ENCODE results near the gene MCAT. TPM values are rescaled to one million over a fixed set of nuclear protein-coding genes. Genes with fewer than 3 reads are reported as not detected.

Gene MCAT
- total and polyA plus RNA-seq, 4 donors: 6.5 to 12.8 (median 9.9) TPM

GRCh38 chr22:43101306-43101705 lies 41.9 kb downstream of the MCAT start:
- intact Hi-C loops (cut with DNase I): no loop called here
- Histone ChIP-seq H3K4me3 (ENCODE audit: low read length in 2 of 2) (no peak overlapping the region), H3K9me3 (ENCODE audit: control insufficient read depth, low read length) (peaks cover 2% of the 10 kb centered on the region), H3K27ac (ENCODE audit: low read depth in 1 of 2, low read length in 2 of 2) (no peak overlapping the region), H3K4me1 (ENCODE audit: control insufficient read depth in 1 of 2, insufficient read depth in 2 of 2, low read length in 2 of 2) (no peaks in the 10 kb centered on the region), H3K27me3 (ENCODE audit: control insufficient read depth in 1 of 2, insufficient read depth in 2 of 2, low read length in 1 of 2) (no peaks in the 10 kb centered on the region), H3K36me3 (ENCODE audit: control insufficient read depth in 1 of 2, insufficient read depth in 2 of 2, low read length in 1 of 2) (no peaks in the 10 kb centered on the region)
- DNase-seq (no peak), ATAC-seq (ENCODE audit: low FRiP score) (no peak)
- 80 to 81% methylated on average over 7 of the region's 7 CpGs for WGBS, 2 donors

GRCh38 chr22:43100225-43100624 lies 43.0 kb downstream of the MCAT start:
- 73% methylated on average over 5 of the region's 5 CpGs for WGBS, 2 donors
- H3K4me3 ChIP-seq (ENCODE audit: low read length in 2 of 2): no peak overlapping the region
- DNase-seq: no peak
- H3K27me3 ChIP-seq (ENCODE audit: control insufficient read depth in 1 of 2, insufficient read depth in 2 of 2, low read length in 1 of 2): no peaks in the 10 kb centered on the region
- ATAC-seq (ENCODE audit: low FRiP score): no peak
- intact Hi-C loops (cut with DNase I): no loop called here
- no peaks in the 10 kb centered on the region for H3K4me1 ChIP-seq (ENCODE audit: control insufficient read depth in 1 of 2, insufficient read depth in 2 of 2, low read length in 2 of 2)
- H3K36me3 ChIP-seq (ENCODE audit: control insufficient read depth in 1 of 2, insufficient read depth in 2 of 2, low read length in 1 of 2): no peaks in the 10 kb centered on the region
- no peak overlapping the region for H3K27ac ChIP-seq (ENCODE audit: low read depth in 1 of 2, low read length in 2 of 2)
- peaks cover 2% of the 10 kb centered on the region for H3K9me3 ChIP-seq (ENCODE audit: control insufficient read depth, low read length)

- peaks cover 2% of the 10 kb centered on the region for H3K9me3 ChIP-seq (ENCODE audit: control insufficient read depth, low read length)
- no peak overlapping the region for H3K27ac ChIP-seq (ENCODE audit: low read depth in 1 of 2, low read length in 2 of 2)
- DNase-seq (no peak), ATAC-seq (ENCODE audit: low FRiP score) (no peak)
- no peaks in the 10 kb centered on the region for H3K27me3 ChIP-seq (ENCODE audit: control insufficient read depth in 1 of 2, insufficient read depth in 2 of 2, low read length in 1 of 2)
- intact Hi-C loops (cut with DNase I): no loop called here
- no peaks in the 10 kb centered on the region for H3K36me3 ChIP-seq (ENCODE audit: control insufficient read depth in 1 of 2, insufficient read depth in 2 of 2, low read length in 1 of 2)
- no peaks in the 10 kb centered on the region for H3K4me1 ChIP-seq (ENCODE audit: control insufficient read depth in 1 of 2, insufficient read depth in 2 of 2, low read length in 2 of 2)
- H3K4me3 ChIP-seq (ENCODE audit: low read length in 2 of 2): no peak overlapping the region
- 66 to 72% methylated on average over 4 of the region's 4 CpGs for WGBS, 2 donors
These were observed 44.1 kb downstream of the MCAT start for GRCh38 chr22:43099095-43099494.

- DNase-seq (no peak), ATAC-seq (ENCODE audit: low FRiP score) (no peak)
- Histone ChIP-seq H3K4me3 (ENCODE audit: low read length in 2 of 2) (no peak overlapping the region), H3K27ac (ENCODE audit: low read depth in 1 of 2, low read length in 2 of 2) (no peak overlapping the region), H3K4me1 (ENCODE audit: control insufficient read depth in 1 of 2, insufficient read depth in 2 of 2, low read length in 2 of 2) (no peaks in the 10 kb centered on the region), H3K27me3 (ENCODE audit: control insufficient read depth in 1 of 2, insufficient read depth in 2 of 2, low read length in 1 of 2) (no peaks in the 10 kb centered on the region), H3K36me3 (ENCODE audit: control insufficient read depth in 1 of 2, insufficient read depth in 2 of 2, low read length in 1 of 2) (no peaks in the 10 kb centered on the region), H3K9me3 (ENCODE audit: control insufficient read depth, low read length) (peaks cover 2% of the 10 kb centered on the region)
- WGBS, 2 donors: 43 to 63% methylated on average over 4 of the region's 4 CpGs
- intact Hi-C loops (cut with DNase I): no loop called here
These were observed 44.8 kb downstream of the MCAT start for GRCh38 chr22:43098356-43098755.

- intact Hi-C loops (cut with DNase I): no loop called here
- Histone ChIP-seq H3K9me3 (ENCODE audit: control insufficient read depth, low read length) (peaks cover 2% of the 10 kb centered on the region), H3K4me3 (ENCODE audit: low read length in 2 of 2) (no peak overlapping the region), H3K27me3 (ENCODE audit: control insufficient read depth in 1 of 2, insufficient read depth in 2 of 2, low read length in 1 of 2) (no peaks in the 10 kb centered on the region), H3K4me1 (ENCODE audit: control insufficient read depth in 1 of 2, insufficient read depth in 2 of 2, low read length in 2 of 2) (no peaks in the 10 kb centered on the region), H3K36me3 (ENCODE audit: control insufficient read depth in 1 of 2, insufficient read depth in 2 of 2, low read length in 1 of 2) (no peaks in the 10 kb centered on the region), H3K27ac (ENCODE audit: low read depth in 1 of 2, low read length in 2 of 2) (no peak overlapping the region)
- no peak for ATAC-seq (ENCODE audit: low FRiP score)
- no peak for DNase-seq
- 80 to 88% methylated on average over 8 of the region's 8 CpGs for WGBS, 2 donors
These were observed 46.8 kb downstream of the MCAT start for GRCh38 chr22:43096420-43096819.

- H3K27ac ChIP-seq (ENCODE audit: low read depth in 1 of 2, low read length in 2 of 2): no peak overlapping the region
- intact Hi-C loops (cut with DNase I): no loop called here
- H3K36me3 ChIP-seq (ENCODE audit: control insufficient read depth in 1 of 2, insufficient read depth in 2 of 2, low read length in 1 of 2): no peaks in the 10 kb centered on the region
- no peak overlapping the region for H3K4me3 ChIP-seq (ENCODE audit: low read length in 2 of 2)
- H3K4me1 ChIP-seq (ENCODE audit: control insufficient read depth in 1 of 2, insufficient read depth in 2 of 2, low read length in 2 of 2): no peaks in the 10 kb centered on the region
- H3K9me3 ChIP-seq (ENCODE audit: control insufficient read depth, low read length): peaks cover 2% of the 10 kb centered on the region
- no peak for ATAC-seq (ENCODE audit: low FRiP score)
- no peaks in the 10 kb centered on the region for H3K27me3 ChIP-seq (ENCODE audit: control insufficient read depth in 1 of 2, insufficient read depth in 2 of 2, low read length in 1 of 2)
- 69 to 76% methylated on average over 4 of the region's 4 CpGs for WGBS, 2 donors
- no peak for DNase-seq
These were observed 48.6 kb downstream of the MCAT start for GRCh38 chr22:43094551-43094950.

GRCh38 chr22:43094085-43094484 lies 49.1 kb downstream of the MCAT start:
- WGBS, 2 donors: 65 to 67% methylated on average over 7 of the region's 7 CpGs
- Histone ChIP-seq H3K36me3 (ENCODE audit: control insufficient read depth in 1 of 2, insufficient read depth in 2 of 2, low read length in 1 of 2) (no peaks in the 10 kb centered on the region), H3K4me1 (ENCODE audit: control insufficient read depth in 1 of 2, insufficient read depth in 2 of 2, low read length in 2 of 2) (no peaks in the 10 kb centered on the region), H3K9me3 (ENCODE audit: control insufficient read depth, low read length) (peaks cover 2% of the 10 kb centered on the region), H3K27ac (ENCODE audit: low read depth in 1 of 2, low read length in 2 of 2) (no peak overlapping the region), H3K4me3 (ENCODE audit: low read length in 2 of 2) (no peak overlapping the region), H3K27me3 (ENCODE audit: control insufficient read depth in 1 of 2, insufficient read depth in 2 of 2, low read length in 1 of 2) (no peaks in the 10 kb centered on the region)
- intact Hi-C loops (cut with DNase I): no loop called here
- DNase-seq: no peak
- no peak for ATAC-seq (ENCODE audit: low FRiP score)

- Histone ChIP-seq H3K27me3 (ENCODE audit: control insufficient read depth in 1 of 2, insufficient read depth in 2 of 2, low read length in 1 of 2) (no peaks in the 10 kb centered on the region), H3K27ac (ENCODE audit: low read depth in 1 of 2, low read length in 2 of 2) (no peak overlapping the region), H3K4me3 (ENCODE audit: low read length in 2 of 2) (no peak overlapping the region), H3K9me3 (ENCODE audit: control insufficient read depth, low read length) (peaks cover 2% of the 10 kb centered on the region), H3K4me1 (ENCODE audit: control insufficient read depth in 1 of 2, insufficient read depth in 2 of 2, low read length in 2 of 2) (no peaks in the 10 kb centered on the region), H3K36me3 (ENCODE audit: control insufficient read depth in 1 of 2, insufficient read depth in 2 of 2, low read length in 1 of 2) (no peaks in the 10 kb centered on the region)
- 85 to 87% methylated on average over 9 of the region's 9 CpGs for WGBS, 2 donors
- ATAC-seq (ENCODE audit: low FRiP score) (no peak), DNase-seq (no peak)
- intact Hi-C loops (cut with DNase I): no loop called here
These were observed 51.1 kb downstream of the MCAT start for GRCh38 chr22:43092085-43092484.

GRCh38 chr22:43090130-43090789 lies 52.9 kb downstream of the MCAT start:
- ATAC-seq (ENCODE audit: low FRiP score) (peak; percentile 56), DNase-seq (peak in 1 of 2 donors; percentile 56)
- intact Hi-C loops (cut with DNase I): loop anchor here in 1 of 2 donors (2.0 kb wide), 1 partner anchor 53 kb away; the partner anchor contains the start of gene MCAT
- Histone ChIP-seq H3K9me3 (ENCODE audit: control insufficient read depth, low read length) (no peaks in the 10 kb centered on the region), H3K27me3 (ENCODE audit: control insufficient read depth in 1 of 2, insufficient read depth in 2 of 2, low read length in 1 of 2) (no peaks in the 10 kb centered on the region), H3K27ac (ENCODE audit: low read depth in 1 of 2, low read length in 2 of 2) (no peak overlapping the region), H3K36me3 (ENCODE audit: control insufficient read depth in 1 of 2, insufficient read depth in 2 of 2, low read length in 1 of 2) (no peaks in the 10 kb centered on the region), H3K4me3 (ENCODE audit: low read length in 2 of 2) (no peak overlapping the region), H3K4me1 (ENCODE audit: control insufficient read depth in 1 of 2, insufficient read depth in 2 of 2, low read length in 2 of 2) (no peaks in the 10 kb centered on the region)
- 58 to 61% methylated on average over 6 of the region's 6 CpGs for WGBS, 2 donors

Data from aorta (tissue), 5 donors.